Fibroblast of skin of back (primary cell): ENCODE measurements around the gene WNK1.
"Not testable (repeated sequence)": the region's sequence is repeated elsewhere in the genome, so short reads cannot be mapped to it uniquely, and the experiment has no call there.

Experiments used
- DNase-seq: peaks from one replicate; pipeline ENCODE4 v3.0.0-alpha.2; 2013

The WNK1 gene

DNA sequence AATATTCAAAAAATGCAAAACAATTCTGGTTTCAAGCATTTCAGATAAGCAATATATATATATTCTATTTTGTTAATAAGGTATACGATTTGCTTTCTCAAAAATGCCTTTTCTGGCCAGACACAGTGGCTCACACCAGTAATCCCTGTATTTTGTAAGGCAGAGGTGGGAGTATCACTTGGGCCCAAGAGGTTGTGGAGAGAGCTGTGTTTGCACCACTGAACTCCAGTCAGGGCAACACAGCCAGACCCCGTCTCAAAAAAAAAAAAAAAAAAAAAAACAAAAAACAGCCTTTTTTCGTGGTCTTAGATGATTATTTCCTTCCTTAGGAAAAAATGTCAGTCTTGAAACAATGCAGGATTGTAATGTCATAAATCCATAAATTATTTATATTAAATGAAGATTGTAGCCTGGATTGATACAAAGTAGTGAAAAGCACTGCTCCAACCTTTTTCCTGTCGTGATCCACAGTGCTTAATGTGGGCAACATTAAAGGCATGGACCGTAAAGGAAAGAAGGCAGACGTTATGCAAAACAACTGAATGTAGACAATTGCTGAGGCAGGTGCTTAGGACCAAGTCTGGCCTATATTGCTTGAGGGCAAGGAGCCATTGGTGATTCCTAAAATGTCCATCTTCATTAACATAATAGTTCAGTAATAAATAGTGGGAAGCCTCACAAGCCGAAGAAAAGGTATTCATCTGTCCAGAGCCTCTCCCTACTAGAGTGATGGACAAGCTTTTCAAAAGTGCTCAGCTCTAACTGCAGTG lies 160.3 kb downstream of the WNK1 start:
- no peak for DNase-seq

DNA sequence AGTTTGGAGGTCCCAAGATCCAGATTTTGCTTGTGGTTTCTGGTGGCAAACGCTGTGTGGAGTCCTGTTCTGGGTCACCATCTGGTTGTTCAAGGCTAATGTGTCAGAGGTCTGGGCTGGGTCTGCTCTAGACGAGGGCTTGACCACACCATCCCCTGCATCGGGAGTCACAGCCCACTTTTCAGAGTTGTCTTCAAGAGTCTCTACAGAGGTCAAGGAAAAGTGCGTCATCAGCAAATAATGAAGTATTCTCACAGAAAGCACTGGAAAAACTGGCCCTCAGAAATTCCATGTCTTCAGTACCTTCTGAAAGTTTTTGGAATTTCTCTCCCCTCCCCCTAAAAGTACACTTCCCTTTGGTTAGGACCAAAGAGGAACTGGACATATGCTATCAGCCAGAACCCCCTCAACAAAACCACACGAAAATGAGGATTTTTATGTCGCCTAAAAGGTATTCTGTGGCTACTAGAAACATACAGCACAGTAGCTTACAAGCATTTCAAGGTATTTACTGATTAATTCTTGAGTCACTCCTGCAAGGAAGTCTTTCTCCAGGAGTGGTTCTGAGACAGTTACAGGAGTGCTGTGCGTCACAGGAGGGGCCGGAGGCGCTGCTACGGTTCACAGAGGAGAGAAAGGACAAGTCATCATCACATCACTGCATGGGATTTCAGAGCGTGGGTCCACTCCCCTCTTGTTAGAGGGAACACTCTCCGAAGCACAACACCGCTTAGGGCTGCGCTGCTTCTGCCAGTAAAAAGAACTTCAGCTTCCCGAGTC lies 161.7 kb downstream of the WNK1 start:
- peak; percentile 58 for DNase-seq

DNA sequence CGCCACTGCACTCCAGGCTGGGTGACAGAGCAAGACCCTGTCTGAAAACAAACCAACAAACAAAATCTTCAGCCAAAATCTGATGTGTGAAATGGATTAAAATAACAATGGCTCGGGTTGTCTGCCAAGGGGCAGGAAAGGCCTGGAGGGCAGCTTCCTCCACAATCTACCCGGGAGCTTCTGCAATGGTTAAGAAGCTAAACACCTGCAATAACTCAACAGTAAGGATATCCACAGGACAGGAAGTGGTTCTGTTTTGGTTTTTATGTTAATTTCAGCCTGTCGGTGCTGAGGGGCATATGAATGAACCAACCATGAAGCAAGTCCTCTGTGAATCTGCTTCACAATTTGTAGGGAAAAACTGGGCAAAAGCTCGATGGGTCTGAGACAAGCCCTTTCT lies 162.7 kb downstream of the WNK1 start:
- no peak for DNase-seq

DNA sequence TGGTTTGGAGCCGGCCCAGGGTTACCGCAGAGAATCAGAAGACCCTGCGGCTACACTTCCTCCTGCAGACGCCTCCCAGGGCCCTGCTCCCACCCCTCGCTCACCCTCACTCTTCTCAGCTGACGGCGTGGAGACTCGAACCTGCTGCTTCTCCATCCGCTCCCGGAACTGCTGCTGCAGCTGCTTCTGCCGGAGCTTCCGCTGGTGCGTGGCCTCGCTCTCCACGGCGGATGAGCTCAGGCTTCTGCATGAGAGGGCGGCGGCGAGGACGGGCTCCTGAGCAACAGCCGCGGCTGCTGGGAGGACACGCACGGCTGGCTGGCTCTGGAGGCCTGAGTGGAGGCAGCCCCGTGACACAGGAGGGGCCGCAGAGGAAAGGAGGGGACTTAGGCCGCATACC lies 163.9 kb downstream of the WNK1 start:
- DNase-seq = no peak

DNA sequence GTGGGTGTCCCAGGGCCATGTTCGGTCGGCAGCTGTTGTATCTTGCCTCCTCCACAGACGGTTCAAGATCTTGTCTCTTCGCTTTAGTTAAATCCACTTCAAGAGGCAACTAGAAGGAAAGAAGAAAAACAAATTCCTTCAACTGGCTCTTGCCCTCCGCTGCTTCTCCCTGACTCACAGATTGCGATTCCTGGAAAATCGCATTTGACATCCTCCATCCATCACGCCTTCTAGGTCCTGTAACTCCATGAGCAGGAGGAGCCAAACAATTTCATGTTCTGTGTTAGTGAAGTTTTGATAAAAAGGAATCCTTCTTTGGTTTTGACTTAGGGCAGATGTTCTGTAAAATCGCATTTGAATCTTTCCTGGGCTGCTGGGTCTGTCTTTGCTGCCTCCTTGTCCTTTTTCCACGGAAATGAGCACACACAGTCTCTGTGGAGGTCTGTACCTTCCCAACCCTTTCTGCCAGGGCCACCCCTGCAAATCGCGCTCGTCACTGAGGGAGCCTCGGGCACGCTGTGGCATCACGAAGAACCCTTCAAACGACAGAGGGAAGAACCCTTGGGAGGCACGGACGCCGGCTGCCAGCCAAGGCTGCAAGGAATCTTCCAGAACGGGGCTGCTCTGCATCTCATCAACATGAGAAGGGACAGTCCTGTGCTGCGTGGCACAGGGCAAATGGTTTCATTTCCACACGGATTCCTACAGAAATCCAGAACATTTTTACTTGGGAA lies 164.5 kb downstream of the WNK1 start:
- no peak for DNase-seq

DNA sequence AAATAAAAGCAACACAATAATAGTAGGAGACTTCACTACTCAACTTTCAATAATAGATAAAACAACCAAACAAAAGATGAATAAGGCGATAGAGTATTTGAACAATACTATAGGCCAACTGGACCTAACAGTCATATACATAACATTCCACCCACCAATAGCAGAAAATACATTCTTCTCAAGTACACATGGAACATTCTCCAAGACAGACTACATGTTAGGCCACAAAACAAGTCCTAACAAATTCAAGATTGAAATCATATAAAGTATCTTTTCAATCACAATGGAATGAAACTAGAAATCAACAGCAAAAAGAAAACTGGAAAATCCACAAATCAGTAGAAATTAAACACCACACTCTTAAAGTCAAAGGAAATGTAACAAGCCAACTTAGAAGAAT lies 168.3 kb downstream of the WNK1 start:
- DNase-seq = no peak

DNA sequence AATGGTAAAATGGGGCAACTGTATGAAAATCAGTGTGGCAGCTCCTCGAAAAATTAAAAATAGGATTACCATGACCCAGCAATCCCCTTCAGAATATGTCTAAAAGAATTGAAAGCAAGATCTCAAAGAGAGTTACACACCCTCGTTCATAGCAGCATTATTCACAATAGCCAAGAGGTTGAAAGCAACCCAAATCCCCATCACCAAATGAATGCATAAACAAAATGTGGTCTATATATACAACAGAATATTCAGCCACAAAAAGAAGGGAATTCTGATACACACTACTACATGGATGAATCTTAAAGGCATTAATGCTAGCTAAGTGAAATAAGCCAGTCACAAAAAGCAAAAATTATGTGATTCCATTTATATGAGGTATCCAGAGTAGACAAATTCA lies 169.9 kb downstream of the WNK1 start:
- DNase-seq = no peak

DNA sequence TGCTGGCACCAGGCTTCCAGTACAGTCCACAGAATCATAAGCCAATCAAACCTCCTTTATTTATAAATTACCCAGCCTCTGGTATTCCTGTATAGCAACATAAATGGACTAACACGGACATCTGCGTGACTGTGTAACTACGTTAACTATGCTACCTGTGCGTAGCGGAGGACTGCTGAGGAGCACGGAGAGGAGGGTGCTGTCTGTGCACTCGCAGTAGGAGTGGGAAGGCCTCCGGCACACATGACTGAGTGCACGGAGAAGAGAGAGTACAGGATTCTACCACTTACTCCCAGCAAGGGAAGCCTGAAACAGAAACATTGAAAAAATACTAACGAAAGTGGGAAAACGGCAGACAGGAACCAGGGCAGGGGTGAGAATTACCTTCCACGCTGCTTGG lies 174.3 kb downstream of the WNK1 start:
- no peak for DNase-seq

DNA sequence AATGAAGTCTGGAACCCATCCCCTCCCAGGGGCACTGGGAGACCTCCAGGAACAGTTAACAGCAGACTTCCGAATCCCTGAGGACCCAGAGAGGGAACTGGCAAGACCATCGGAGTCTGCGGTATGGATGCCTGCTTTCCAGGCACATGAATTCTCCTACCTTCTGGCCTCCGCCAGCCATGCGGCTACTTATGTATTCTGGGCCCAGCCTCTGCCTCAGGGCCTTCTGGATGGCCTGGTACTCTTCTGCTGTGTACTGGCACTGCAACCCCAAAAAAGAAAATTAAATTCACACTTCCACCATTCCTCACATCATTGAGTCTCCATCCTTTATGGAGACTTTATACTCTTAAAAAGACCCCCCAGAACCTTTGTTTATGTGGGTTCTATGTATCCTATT lies 178.7 kb downstream of the WNK1 start:
- DNase-seq = no peak

DNA sequence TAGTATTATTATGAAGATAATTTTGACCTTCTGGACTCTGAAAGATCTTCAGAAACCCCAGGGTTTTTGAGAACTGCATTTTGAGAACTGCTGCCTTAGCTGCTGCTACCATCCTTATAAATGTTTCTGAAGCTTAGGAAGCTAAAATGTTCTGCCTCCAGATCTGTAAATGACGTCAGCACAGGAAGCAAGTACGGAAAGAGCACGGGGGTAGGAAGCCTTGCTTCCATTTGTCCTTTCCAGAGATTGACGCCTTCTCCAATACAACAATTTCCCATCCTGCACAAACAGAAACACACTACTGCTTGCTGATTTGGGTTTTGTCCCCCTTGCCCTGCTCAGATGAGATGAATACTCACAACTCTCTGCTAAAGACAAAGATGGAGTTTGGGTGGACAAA lies 179.2 kb downstream of the WNK1 start:
- DNase-seq = no peak

DNA sequence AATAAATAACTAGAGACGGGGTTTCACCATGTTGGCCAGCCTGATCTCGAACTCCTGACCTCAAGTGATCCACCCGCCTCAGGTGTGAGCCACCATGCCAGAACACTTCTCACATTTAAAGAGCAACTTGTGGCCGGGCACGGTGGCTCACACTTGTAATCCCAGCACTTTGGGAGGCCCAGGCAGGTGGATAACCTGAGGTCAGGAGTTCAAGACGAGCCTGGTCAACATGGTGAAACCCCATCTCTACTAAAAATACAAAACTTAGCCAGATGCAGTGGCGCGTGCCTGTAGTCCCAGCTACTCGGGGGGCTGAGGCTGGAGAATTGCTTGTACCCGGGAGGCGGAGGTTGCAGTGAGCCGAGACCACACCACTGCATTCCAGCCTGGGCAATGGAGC lies 183.5 kb downstream of the WNK1 start:
- DNase-seq = not testable (repeated sequence)

DNA sequence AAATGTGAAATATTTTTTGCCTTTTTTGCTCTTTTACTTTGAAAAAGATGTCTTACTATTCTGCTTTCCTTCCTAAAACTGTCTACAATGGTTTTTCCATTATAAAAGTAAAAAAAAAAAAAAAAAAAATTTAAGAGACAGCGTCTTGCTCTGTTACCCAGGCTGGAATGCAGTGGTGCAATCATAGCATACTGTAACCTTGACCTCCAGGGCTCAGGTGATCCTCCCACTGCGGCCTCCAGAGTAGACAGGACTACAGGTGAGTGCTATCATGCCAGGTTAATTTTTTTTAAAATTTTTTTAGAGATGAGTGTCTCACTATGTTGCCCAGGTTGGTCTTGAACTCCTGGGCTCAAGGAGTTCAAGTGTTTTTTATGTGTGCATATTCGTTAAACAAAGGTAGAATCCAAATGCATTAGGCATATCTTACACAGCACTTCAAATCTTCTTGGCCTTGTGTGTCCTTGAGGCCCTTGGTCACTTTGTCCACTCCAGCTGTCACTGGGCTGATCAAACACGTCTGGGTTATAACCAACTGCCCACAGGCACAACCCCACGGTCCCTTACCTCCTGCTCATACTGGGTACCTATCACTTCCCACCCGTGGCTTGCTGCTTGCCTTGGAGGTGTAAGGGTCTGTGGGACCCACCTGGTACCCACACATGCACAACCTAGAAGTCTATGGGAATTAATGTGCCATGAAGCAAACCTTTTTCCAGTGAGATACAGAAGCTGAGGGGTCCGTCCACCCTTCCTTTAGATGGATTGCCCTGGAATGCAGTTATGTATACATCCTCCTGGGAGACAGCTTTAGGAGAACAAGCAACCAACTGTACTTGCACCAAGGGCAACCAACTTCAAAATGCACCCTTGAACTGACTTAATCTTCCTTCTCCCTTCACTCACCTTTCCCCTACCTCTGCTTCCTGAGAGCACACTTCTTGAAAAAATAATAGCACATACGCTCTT lies 184.3 kb downstream of the WNK1 start:
- no peak for DNase-seq

DNA sequence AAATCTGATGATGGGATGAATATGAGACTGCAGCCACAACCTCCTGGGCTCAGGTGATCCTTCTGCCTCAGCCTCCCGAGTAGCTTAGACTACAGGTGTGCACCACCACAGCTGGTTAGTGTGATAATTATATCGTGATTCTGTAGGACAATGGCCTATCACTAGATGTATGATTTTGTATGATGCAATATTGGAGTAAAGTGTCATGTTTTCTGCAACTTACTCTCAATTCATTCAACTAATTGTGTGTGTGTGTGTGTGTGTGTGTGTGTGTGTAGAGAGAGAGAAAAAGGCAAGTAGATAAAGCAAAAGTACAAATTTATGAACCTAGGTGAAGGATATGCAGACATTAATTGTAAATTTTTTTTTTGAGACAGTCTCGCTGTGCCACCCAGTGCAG lies 186.4 kb downstream of the WNK1 start:
- no peak for DNase-seq

DNA sequence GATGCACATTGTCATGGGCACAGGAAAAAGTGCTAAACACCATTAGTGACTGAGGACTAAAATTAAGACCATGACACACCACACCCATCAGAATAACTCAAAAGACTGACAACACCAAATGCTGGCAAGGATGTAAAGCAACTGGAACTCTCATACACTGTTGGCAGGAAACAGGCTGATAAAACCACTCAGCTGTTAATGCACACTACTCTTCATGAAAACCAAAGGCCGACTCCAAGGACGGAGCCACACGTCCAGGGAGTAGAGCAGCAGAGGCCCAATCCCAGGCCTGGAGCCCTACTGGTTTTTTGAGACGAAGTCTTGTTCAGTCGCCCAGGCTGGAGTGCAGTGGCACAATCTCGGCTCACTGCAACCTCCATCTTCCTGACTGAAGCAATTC lies 190.7 kb downstream of the WNK1 start:
- DNase-seq = no peak

DNA sequence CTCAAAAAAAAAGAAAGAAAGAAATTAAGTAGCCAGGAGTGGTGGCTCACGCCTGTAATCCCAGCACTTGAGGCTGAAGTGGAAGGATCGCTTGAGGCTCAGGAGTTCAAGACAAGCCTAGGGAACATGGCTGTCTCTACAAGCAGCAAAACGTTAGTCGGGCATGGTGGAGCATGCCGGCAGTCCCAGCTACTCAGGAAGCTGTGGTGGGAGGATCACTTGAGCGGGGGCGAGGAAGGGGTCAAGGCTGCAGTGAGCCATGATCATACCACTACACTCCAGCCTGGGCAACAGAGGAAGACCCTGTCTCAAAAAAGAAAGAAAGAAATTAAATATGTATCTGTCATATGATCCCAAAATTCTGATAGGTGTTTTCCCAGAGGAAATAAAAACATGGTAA lies 191.8 kb downstream of the WNK1 start:
- no peak for DNase-seq

DNA sequence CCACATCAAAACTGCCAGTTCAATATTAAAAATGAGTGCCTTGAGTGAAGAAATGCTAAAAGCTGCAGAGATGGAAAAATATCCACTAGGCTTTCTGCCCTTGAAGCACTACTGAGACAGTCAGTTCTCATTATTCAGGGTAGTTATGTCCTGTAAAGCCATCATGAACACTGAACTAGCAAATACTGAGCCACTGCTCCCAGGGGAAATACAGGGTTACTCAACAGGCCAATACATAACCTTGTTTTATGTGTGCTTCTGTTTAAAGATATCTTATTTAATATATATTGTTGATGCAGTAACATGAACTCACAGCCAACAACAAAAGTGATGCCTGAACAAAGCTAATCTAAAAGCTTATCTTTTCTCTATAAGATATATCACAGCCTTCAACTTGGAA lies 193.8 kb downstream of the WNK1 start:
- peak; percentile 28 for DNase-seq

DNA sequence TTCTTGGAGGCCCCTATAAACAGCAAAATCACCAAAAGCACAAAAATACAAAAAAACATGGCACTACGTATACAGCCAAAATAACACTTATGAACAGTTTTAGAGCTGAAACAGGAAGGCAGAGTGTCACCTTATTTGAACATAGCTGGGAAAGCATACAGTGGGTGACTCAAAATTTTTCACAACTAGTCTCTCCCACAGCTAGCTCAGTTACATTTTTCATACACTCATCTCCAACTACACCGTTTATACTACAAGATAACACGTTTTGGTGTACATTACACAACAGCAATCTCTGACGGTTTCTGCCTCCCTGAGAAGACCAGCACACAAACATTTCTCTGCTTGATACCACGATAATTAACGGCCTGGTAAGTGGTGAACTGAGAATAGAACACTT lies 194.3 kb downstream of the WNK1 start:
- peak; percentile 40 for DNase-seq

DNA sequence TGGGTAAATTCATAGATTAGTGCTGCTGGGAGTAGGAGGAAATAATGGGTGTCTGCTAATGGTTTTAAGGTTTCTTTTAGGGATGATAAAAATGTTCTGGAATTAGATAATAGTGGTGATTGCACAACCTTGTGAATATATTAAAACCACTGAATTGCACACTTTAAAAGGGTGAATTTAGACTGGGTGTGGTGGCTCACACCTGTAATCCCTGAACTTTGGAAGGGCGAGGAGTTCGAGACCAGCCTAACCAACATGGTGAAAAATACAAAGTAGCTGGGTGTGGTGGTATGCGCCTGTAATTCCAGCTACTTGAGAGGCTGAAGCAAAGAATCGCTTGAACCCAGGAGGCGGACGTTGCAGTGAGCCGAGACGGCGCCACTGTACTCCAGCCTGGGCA lies 195.9 kb downstream of the WNK1 start:
- DNase-seq = no peak

DNA sequence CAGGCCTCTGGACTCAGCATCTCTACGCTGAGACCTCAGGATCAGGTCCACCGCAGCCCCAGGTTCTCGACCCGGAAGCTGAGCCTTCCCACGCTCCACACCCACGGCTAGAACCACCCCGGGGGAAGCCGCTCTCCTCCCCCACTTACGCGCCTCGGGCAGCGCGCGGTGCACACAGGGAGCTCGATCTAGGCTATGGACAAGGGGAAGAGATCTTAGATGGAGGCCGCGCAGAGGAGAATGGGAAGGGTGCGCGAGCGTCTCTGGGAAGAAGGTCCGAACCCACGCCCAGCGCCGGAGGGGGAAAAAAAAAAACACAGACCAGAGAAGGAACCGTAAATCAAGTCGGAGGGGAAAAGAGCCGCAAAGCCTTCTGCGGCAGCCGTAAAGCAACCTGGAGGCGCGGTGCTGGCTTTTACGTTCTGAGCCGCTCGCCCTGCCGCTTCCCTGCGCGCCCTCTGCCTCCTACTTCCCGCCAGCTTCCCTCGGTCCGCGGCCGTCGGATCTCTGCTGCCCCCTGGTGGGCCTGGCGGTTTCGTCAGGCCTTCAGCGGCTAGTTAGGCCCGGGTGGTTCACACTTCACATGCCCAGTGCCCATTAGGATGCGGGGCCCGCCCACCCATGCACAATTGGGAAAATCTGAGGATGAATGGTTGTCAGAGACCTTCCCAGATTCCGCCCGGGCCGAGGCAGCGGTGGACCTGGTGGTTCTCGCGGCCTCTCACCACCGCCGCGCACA lies 197.2 kb downstream of the WNK1 start, which contains the start of gene RAD52:
Gene RAD52 (minus strand): TSS at position 242 of the 739 bp plus-strand sequence. CDS start 16,636 bp downstream, outside the sequence.
- peak; percentile 98 for DNase-seq

DNA sequence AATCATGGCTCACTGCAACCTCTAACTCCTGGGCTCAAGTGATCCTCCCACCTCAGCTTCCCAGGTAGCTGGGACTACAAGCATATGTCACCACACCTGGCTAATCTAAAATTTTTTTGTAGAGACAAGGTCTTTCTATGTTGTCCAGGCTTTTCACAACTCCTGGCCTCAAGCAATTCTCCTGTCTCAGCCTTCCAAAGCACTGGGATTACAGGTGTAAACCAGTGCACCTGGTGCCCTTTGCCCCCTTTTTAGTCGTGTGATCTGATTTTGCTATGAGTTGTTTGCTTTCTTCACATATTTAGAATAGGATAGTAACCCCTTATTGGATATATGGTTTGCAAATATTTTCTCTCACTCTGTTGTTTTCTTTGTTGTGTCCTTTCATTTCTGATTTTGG lies 198.8 kb downstream of the WNK1 start:
- no peak for DNase-seq

DNA sequence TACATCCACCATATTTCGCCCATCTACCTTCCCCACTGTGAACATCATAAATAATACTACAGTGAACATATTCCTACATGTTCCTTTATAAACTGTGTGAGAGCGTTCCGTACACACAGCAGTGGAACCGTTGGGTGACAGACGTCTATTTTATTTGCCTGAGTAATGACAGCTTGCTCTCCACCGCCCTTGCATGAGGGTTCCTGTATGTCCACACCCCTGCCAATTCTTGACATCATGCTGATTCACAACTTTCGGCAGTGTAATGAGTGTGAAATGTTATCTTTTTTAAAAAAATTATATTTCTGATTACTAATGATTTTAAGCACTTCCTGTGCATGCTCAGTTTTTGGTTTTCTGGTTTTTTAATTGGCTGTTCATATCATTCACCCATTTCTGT lies 201.4 kb downstream of the WNK1 start:
- DNase-seq = peak; percentile 82
